Lung (tissue), 12 donors: ENCODE results near the gene PTGIS. TPM values are rescaled to one million over a fixed set of nuclear protein-coding genes. Genes with fewer than 3 reads are reported as not detected.
A peak's percentile ranks its signal among the peaks of the same experiment; 100 is the strongest.

Experiments used
- ATAC-seq: fragments of 200-7000 bp; cut with Tn5 transposase; one replicate; pipeline ENCODE4 v1.9.1; 2020; ENCODE audit warnings: moderate number of reproducible peaks; ENCODE audit not compliant: insufficient read depth, low FRiP score
- DNase-seq, 3 donors: peaks; one replicate each; pipeline ENCODE4 v3.0.0-alpha.2; 2013 to 2017
- H3K27ac ChIP-seq, 2 donors: one replicate each; pipeline ENCODE4 v1.5.1; 2013; ENCODE audit warnings: mild to moderate bottlenecking in 2 of 2, moderate library complexity in 2 of 2, control low read depth in 1 of 2, inconsistent platforms in 1 of 2, low read depth in 1 of 2, low read length in 1 of 2
- H3K27me3 ChIP-seq, 3 donors: one replicate each; pipeline ENCODE4 v1.5.1; 2013; ENCODE audit warnings: low read length in 2 of 3; ENCODE audit not compliant: control insufficient read depth in 3 of 3, insufficient read depth in 3 of 3
- H3K36me3 ChIP-seq, 4 donors: one replicate each; pipeline ENCODE4 v1.5.1; 2013; ENCODE audit warnings: low read length in 4 of 4, mild to moderate bottlenecking in 1 of 4, moderate library complexity in 1 of 4; ENCODE audit not compliant: control insufficient read depth in 4 of 4, insufficient read depth in 4 of 4
- H3K4me1 ChIP-seq, 5 donors: one replicate each; pipeline ENCODE4 v1.5.1; 2013; ENCODE audit warnings: low read length in 5 of 5, mild to moderate bottlenecking in 2 of 5, moderate library complexity in 1 of 5; ENCODE audit not compliant: control insufficient read depth in 5 of 5, insufficient read depth in 5 of 5
- H3K4me3 ChIP-seq: one replicate; pipeline ENCODE4 v1.5.1; 2013; ENCODE audit warnings: mild to moderate bottlenecking, control low read depth, moderate library complexity
- H3K9ac ChIP-seq, 2 donors: one replicate each; pipeline ENCODE4 v1.5.1; 2013; ENCODE audit warnings: low read length in 2 of 2, control low read depth in 1 of 2; ENCODE audit not compliant: insufficient read depth in 1 of 2
- H3K9me3 ChIP-seq, 4 donors: one replicate each; pipeline ENCODE4 v1.5.1; 2013; ENCODE audit warnings: low read length in 3 of 4, mild to moderate bottlenecking in 1 of 4, moderate library complexity in 1 of 4; ENCODE audit not compliant: control insufficient read depth in 4 of 4, insufficient read depth in 3 of 4
- CTCF ChIP-seq: IDR thresholded peaks from 2 replicates; pipeline ENCODE4 v1.5.1; 2012; ENCODE audit warnings: mild to moderate bottlenecking; ENCODE audit errors: control extremely low read depth, extremely low read depth
- WGBS, 2 donors: extraction: QIAGEN DNeasy Blood & Tissue Kit; methylation state at CpG; one replicate each; pipeline ENCODE4 v1.1.7; 2013; 5-methylcytosine and 5-hydroxymethylcytosine counted together
- polyA plus RNA-seq, 2 donors: library from polyadenylated mRNA; stranded (reverse); fragments of 200-250 nt; gene quantifications; one replicate each; pipeline ENCODE4 v1.2.1, GENCODE V29; 2013
- total RNA-seq, 2 donors: library from RNA; depleted of rRNA in 1 of 2; stranded (reverse); fragments of >200 nt in 1 of 2; gene quantifications; one replicate each; pipeline ENCODE4 v1.2.1, GENCODE V29; 2014 to 2021
- donor health status: control.
- donor health status: control.
- donor health status: Bipolar disorder and iron deficiency.
- donor health status: healthy.
- donor health status: DM: yes; HTN: yes; CAD: no.

The PTGIS gene
- total and polyA plus RNA-seq, 4 donors: 5.3 to 43.8 (median 14.9) TPM

GRCh38 chr20:49561256-49561655, 6.7 kb downstream of the PTGIS start:
- no peak overlapping the region for H3K27ac ChIP-seq
- H3K9me3 ChIP-seq: no peaks in the 10 kb centered on the region
- ATAC-seq: no peak
- TF ChIP-seq CTCF: no peak
- H3K27me3 ChIP-seq: no peaks in the 10 kb centered on the region
- H3K4me1 ChIP-seq: peaks cover 0 to 7% (median 0%) of the 10 kb centered on the region in 5 donors
- no peak for DNase-seq
- WGBS, 2 donors: 83 to 92% methylated on average over 4 of the region's 4 CpGs
- H3K9ac ChIP-seq: no peak overlapping the region
- H3K36me3 ChIP-seq: no peaks in the 10 kb centered on the region
- no peak overlapping the region for H3K4me3 ChIP-seq

- H3K4me1 ChIP-seq: peaks cover 0 to 7% (median 0%) of the 10 kb centered on the region in 5 donors
- TF ChIP-seq CTCF: no peak
- no peak overlapping the region for H3K27ac ChIP-seq
- H3K9me3 ChIP-seq: no peaks in the 10 kb centered on the region
- no peak overlapping the region for H3K9ac ChIP-seq
- ATAC-seq (no peak), DNase-seq (no peak)
- no peak overlapping the region for H3K4me3 ChIP-seq
- no peaks in the 10 kb centered on the region for H3K36me3 ChIP-seq
- 92 to 94% methylated on average over 11 of the region's 11 CpGs for WGBS, 2 donors
- H3K27me3 ChIP-seq: no peaks in the 10 kb centered on the region
Observed at GRCh38 chr20:49560646-49561045, 7.3 kb downstream of the PTGIS start.

DNA sequence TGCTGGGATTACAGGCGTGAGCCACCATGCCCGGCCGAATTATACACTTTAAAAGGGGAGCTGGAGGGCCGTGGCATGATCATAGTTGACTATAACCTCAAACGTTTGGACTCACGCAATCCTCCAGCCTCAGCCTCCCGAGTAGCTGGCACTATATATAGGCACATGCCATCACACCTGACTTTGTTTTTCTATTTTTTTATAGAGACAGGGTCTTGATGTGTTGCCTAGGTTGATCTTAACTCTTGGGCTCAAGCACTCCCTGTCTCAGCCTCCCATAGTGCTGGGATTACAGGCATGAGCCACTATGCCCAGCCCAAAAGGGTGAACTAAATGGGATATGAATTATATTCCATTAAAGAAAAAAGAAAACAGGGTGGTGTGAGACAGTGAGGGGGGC, 7.8 kb downstream of the PTGIS start:
- ATAC-seq (no peak), DNase-seq (no peak)
- Histone ChIP-seq H3K9me3 (no peaks in the 10 kb centered on the region), H3K36me3 (no peaks in the 10 kb centered on the region), H3K4me1 (peaks cover 0 to 7% (median 0%) of the 10 kb centered on the region in 5 donors), H3K9ac (no peak overlapping the region), H3K4me3 (no peak overlapping the region), H3K27me3 (no peaks in the 10 kb centered on the region), H3K27ac (no peak overlapping the region)
- TF ChIP-seq CTCF: no peak
- WGBS, 2 donors: 89 to 95% methylated on average over 7 of the region's 7 CpGs

DNA sequence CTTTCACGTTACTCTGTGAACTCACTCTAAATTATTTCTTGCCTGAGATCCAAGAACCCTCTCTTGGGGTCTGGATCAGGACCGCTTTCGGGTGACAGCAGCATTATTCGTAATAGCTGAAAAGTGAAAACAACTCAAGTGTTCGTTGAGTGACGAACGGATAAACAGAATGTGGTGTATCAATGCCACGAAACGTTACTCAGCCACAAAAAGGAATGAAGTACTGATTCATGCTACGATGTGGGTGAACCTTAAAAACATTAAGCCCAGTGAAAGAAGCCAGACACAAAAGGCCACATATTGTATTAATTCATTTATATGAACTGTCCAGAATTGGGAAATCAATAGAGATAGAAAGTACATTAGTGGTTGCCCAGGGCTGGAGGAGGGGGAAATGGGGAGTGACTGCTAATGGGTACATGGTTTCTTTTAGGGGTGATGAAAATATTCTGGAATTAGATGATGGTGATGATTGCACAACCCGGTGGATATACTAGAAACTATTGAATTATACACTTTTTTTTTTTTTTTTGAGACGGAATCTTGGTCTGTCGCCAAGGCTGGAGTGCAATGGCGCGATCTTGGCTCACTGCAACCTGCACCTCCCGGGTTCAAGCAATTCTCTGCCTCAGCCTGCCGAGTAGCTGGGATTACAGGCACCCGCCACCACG, 8.4 kb downstream of the PTGIS start:
- no peaks in the 10 kb centered on the region for H3K9me3 ChIP-seq
- H3K27me3 ChIP-seq: no peaks in the 10 kb centered on the region
- DNase-seq (no peak), ATAC-seq (peak; percentile 44)
- H3K4me1 ChIP-seq: peaks cover 0 to 7% (median 0%) of the 10 kb centered on the region in 5 donors
- H3K36me3 ChIP-seq: no peaks in the 10 kb centered on the region
- no peak overlapping the region for H3K27ac ChIP-seq
- no peak overlapping the region for H3K4me3 ChIP-seq
- 80 to 93% methylated on average over 19 of the region's 19 CpGs for WGBS, 2 donors
- H3K9ac ChIP-seq: no peak overlapping the region
- no peak for TF ChIP-seq CTCF
